ENCODE data around the gene SYCP2. TPM values are rescaled to one million over a fixed set of nuclear protein-coding genes. Genes with fewer than 3 reads are reported as not detected.

SYCP2 gene
- polyA plus RNA-seq, 1 donor (not counting 4 experiments of a cell fraction or from before 2014, with no cell fraction given) = 0.12 TPM

DNA sequence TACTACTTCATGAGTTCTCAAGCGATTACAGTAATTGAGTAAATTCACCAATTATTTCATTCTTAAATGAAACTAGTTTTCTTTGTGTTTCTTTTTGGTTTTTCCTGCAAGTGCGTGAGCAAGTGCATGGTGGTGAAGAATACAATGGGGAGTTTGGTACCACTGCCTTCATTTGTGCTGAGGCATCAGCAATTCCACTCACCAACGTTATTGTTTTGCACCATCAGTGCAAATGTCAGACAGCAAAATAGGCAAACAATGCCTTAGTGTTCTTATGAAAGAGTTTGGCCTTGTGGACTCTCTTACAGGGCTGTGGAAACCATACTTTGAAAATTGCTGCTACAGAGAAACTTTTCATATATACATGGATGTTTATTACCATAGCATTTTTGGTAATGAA is 33.0 kb upstream of the SYCP2 start:
- no peak overlapping the region for H3K27ac ChIP-seq (ENCODE audit: control insufficient read depth, insufficient read depth, low read length)
- H3K4me2 ChIP-seq (ENCODE audit: control insufficient read depth, extremely low read depth, insufficient read depth, low read depth, low read length) = no peak overlapping the region
- no peaks in the 10 kb centered on the region for H3K36me3 ChIP-seq (ENCODE audit: control insufficient read depth in 2 of 2, extremely low read depth in 1 of 2, insufficient read depth in 2 of 2, low read length in 2 of 2)
- TF ChIP-seq EZH2 (IDR thresholded peaks at IDR 0.05; ENCODE audit: low read length) = no peak
- TF ChIP-seq, protein P1, sequence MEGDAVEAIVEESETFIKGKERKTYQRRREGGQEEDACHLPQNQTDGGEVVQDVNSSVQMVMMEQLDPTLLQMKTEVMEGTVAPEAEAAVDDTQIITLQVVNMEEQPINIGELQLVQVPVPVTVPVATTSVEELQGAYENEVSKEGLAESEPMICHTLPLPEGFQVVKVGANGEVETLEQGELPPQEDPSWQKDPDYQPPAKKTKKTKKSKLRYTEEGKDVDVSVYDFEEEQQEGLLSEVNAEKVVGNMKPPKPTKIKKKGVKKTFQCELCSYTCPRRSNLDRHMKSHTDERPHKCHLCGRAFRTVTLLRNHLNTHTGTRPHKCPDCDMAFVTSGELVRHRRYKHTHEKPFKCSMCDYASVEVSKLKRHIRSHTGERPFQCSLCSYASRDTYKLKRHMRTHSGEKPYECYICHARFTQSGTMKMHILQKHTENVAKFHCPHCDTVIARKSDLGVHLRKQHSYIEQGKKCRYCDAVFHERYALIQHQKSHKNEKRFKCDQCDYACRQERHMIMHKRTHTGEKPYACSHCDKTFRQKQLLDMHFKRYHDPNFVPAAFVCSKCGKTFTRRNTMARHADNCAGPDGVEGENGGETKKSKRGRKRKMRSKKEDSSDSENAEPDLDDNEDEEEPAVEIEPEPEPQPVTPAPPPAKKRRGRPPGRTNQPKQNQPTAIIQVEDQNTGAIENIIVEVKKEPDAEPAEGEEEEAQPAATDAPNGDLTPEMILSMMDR (optimal IDR thresholded peaks at IDR 0.05 in 1 of 3, IDR thresholded peaks at IDR 0.05 in 1 of 3, conservative IDR thresholded peaks at IDR 0.05 in 1 of 3; ENCODE audit: extremely low read depth in 1 of 3, insufficient read depth in 2 of 3, low read length in 3 of 3) = no peak
- no peak overlapping the region for H2AFZ ChIP-seq (ENCODE audit: control insufficient read depth, low read length)
- DNase-seq (ENCODE audit: low read depth, low spot score) (no peak), FAIRE-seq (no peak)
- H3K9me3 ChIP-seq (ENCODE audit: control insufficient read depth, low read depth, low read length) = no peaks in the 10 kb centered on the region
- no peak overlapping the region for H3K4me3 ChIP-seq (ENCODE audit: control insufficient read depth in 2 of 3, extremely low read depth in 1 of 3, insufficient read depth in 2 of 3, low read depth in 1 of 3, low read length in 3 of 3)
- H3K9me1 ChIP-seq (ENCODE audit: control insufficient read depth, extremely low read depth, insufficient read depth, low read length) = no peaks in the 10 kb centered on the region
- no peak overlapping the region for H3K9ac ChIP-seq (ENCODE audit: control insufficient read depth, extremely low read depth, insufficient read depth, low read length)
- no peaks in the 10 kb centered on the region for H3K79me2 ChIP-seq (ENCODE audit: control insufficient read depth, insufficient read depth, low read length)
- dilution Hi-C loops (cut with MboI; ENCODE audit: extremely low pct_ligation_motif_present, low sequenced_read_pairs) = no loop called here
- no peaks in the 10 kb centered on the region for H3K27me3 ChIP-seq (ENCODE audit: control insufficient read depth, extremely low read depth, insufficient read depth, low read length)
- no peaks in the 10 kb centered on the region for H4K20me1 ChIP-seq (ENCODE audit: control insufficient read depth, extremely low read depth, insufficient read depth, low read length)
- H3K4me1 ChIP-seq (ENCODE audit: control insufficient read depth, extremely low read depth, insufficient read depth, low read length) = peaks cover 12% of the 10 kb centered on the region

DNA sequence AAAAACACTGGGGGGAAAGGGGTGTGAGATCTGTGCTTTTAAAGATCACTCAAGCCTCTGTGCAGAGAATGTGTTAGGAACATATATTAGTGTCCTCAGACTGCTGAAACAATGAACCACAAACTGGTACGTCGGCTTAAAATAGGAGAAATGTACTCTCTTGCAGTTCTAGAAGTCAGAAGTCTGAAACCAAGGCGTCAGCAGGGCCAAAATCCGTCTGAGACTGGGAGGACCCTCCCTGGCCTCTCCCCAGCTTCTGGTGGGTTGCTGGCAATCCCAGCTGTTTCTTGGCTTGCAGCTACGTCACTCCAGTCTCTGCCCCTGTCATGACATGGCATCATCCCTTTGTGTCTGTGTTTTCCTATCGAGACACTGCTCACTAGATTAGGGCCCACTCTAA is 28.7 kb upstream of the SYCP2 start:
- H3K36me3 ChIP-seq (ENCODE audit: control insufficient read depth in 2 of 2, extremely low read depth in 1 of 2, insufficient read depth in 2 of 2, low read length in 2 of 2) = no peaks in the 10 kb centered on the region
- H3K79me2 ChIP-seq (ENCODE audit: control insufficient read depth, insufficient read depth, low read length) = no peaks in the 10 kb centered on the region
- FAIRE-seq (no peak), DNase-seq (ENCODE audit: low read depth, low spot score) (no peak)
- dilution Hi-C loops (cut with MboI; ENCODE audit: extremely low pct_ligation_motif_present, low sequenced_read_pairs) = no loop called here
- H3K9me1 ChIP-seq (ENCODE audit: control insufficient read depth, extremely low read depth, insufficient read depth, low read length) = no peaks in the 10 kb centered on the region
- H3K9ac ChIP-seq (ENCODE audit: control insufficient read depth, extremely low read depth, insufficient read depth, low read length) = no peak overlapping the region
- no peaks in the 10 kb centered on the region for H4K20me1 ChIP-seq (ENCODE audit: control insufficient read depth, extremely low read depth, insufficient read depth, low read length)
- no peak overlapping the region for H2AFZ ChIP-seq (ENCODE audit: control insufficient read depth, low read length)
- TF ChIP-seq, protein P1 (optimal IDR thresholded peaks at IDR 0.05 in 1 of 3, IDR thresholded peaks at IDR 0.05 in 1 of 3, conservative IDR thresholded peaks at IDR 0.05 in 1 of 3; ENCODE audit: extremely low read depth in 1 of 3, insufficient read depth in 2 of 3, low read length in 3 of 3) = no peak
- no peak for TF ChIP-seq EZH2 (IDR thresholded peaks at IDR 0.05; ENCODE audit: low read length)
- no peaks in the 10 kb centered on the region for H3K9me3 ChIP-seq (ENCODE audit: control insufficient read depth, low read depth, low read length)
- H3K27ac ChIP-seq (ENCODE audit: control insufficient read depth, insufficient read depth, low read length) = no peak overlapping the region
- H3K4me1 ChIP-seq (ENCODE audit: control insufficient read depth, extremely low read depth, insufficient read depth, low read length) = peaks cover 20% of the 10 kb centered on the region
- H3K27me3 ChIP-seq (ENCODE audit: control insufficient read depth, extremely low read depth, insufficient read depth, low read length) = no peaks in the 10 kb centered on the region
- H3K4me2 ChIP-seq (ENCODE audit: control insufficient read depth, extremely low read depth, insufficient read depth, low read depth, low read length) = no peak overlapping the region
- no peak overlapping the region for H3K4me3 ChIP-seq (ENCODE audit: control insufficient read depth in 2 of 3, extremely low read depth in 1 of 3, insufficient read depth in 2 of 3, low read depth in 1 of 3, low read length in 3 of 3)

Measured in keratinocyte (primary cell).